ENCODE results near the gene TOGARAM2.
"Not testable (repeated sequence)": the region's sequence is repeated elsewhere in the genome, so short reads cannot be mapped to it uniquely, and the experiment has no call there.

Gene TOGARAM2

GRCh38 chr2:29080886-29081743, 100.0 kb downstream of the TOGARAM2 start:
- no peak for DNase-seq

- DNase-seq, result no peak
Observed at GRCh38 chr2:29082804-29083495, 101.9 kb downstream of the TOGARAM2 start.

GRCh38 chr2:29084554-29084953, 103.5 kb downstream of the TOGARAM2 start:
- DNase-seq, result no peak

GRCh38 chr2:29090311-29090710, 109.2 kb downstream of the TOGARAM2 start:
- not testable (repeated sequence) for DNase-seq

GRCh38 chr2:29096969-29097368, 115.9 kb downstream of the TOGARAM2 start:
- DNase-seq, result no peak

GRCh38 chr2:29097569-29097968, 116.5 kb downstream of the TOGARAM2 start:
- no peak for DNase-seq

GRCh38 chr2:29100564-29100963, 119.5 kb downstream of the TOGARAM2 start:
- no peak for DNase-seq
